ENCODE data around the gene CENPV.

DNA sequence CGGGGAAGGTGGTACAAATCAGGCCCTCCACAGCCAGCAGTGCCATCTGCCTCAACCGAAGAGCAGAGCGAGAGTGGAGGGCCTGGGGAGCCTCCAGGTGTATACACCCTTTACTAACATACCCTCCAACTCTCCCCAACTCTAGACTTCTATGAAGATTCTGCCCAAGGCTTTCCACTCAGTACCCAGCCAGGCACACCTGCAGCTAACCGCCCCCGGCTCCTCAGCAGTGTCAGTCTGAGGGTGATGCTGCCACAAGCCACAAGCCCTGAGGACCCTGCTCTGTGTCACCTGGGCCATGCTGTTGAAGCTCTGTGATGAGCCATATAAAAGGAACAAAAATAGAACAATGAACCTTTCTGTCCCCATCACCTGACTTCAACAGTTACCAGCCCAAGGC, 3.8 kb downstream of the CENPV start:
- TF ChIP-seq DNMT1 (CRISPR knock-in tag; IDR thresholded peaks at IDR 0.05) (no peak), ZNF616 (CRISPR knock-in tag; IDR thresholded peaks at IDR 0.05; ENCODE audit: low read depth) (no peak), IRF9 (CRISPR knock-in tag; IDR thresholded peaks at IDR 0.05; ENCODE audit: borderline replicate concordance) (no peak)
- TF ChIP-seq, protein P1, sequence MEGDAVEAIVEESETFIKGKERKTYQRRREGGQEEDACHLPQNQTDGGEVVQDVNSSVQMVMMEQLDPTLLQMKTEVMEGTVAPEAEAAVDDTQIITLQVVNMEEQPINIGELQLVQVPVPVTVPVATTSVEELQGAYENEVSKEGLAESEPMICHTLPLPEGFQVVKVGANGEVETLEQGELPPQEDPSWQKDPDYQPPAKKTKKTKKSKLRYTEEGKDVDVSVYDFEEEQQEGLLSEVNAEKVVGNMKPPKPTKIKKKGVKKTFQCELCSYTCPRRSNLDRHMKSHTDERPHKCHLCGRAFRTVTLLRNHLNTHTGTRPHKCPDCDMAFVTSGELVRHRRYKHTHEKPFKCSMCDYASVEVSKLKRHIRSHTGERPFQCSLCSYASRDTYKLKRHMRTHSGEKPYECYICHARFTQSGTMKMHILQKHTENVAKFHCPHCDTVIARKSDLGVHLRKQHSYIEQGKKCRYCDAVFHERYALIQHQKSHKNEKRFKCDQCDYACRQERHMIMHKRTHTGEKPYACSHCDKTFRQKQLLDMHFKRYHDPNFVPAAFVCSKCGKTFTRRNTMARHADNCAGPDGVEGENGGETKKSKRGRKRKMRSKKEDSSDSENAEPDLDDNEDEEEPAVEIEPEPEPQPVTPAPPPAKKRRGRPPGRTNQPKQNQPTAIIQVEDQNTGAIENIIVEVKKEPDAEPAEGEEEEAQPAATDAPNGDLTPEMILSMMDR (CRISPR knock-in tag; IDR thresholded peaks at IDR 0.05), result no peak

Data from HepG2 (cell line).